ENCODE measurements around the gene PIP5K1B. TPM values are rescaled to one million over a fixed set of nuclear protein-coding genes. Genes with fewer than 3 reads are reported as not detected.

The PIP5K1B gene
- total and polyA plus RNA-seq, 10 of the 15 experiments (the other 5 are each of a cell fraction or from before 2014, with no cell fraction given) = 6.8 to 16.3 (median 10.6) TPM

DNA sequence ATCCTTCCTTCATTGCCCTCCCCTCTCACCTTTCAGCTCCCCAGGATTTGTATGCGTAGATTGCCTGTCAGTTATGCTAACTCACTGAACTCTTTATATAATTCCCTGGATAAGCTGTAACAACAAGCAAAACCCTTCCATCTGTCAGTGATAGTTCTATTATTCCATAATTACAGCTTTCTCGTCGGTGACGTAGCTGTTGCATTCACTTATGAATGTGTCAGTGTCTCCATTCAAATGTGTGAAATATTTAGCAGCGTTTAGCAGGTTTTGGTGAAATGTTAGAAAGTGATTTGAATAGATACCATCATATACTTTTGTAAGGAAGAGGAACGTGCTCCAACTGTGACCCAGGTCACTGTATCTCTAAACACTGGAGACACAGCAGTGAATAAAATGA, 45.2 kb downstream of the PIP5K1B start:
- Histone ChIP-seq H3K36me3 (ENCODE audit: control insufficient read depth in 2 of 2, insufficient read depth in 2 of 2, low read length in 1 of 2) (no peaks in the 10 kb centered on the region; a peak in 1 of 4 replicates), H3K4me3 (no peak overlapping the region), H3K27me3 (replicated peaks in 1 of 2; ENCODE audit: control insufficient read depth in 2 of 2, insufficient read depth in 2 of 2, low read length in 1 of 2) (no peaks in the 10 kb centered on the region), H2AFZ (ENCODE audit: control insufficient read depth, low read depth, low read length) (no peak overlapping the region), H3K9ac (ENCODE audit: control insufficient read depth, insufficient read depth, low read length) (no peak overlapping the region), H3K9me3 (replicated peaks; ENCODE audit: control insufficient read depth, insufficient read depth, low read length) (no peaks in the 10 kb centered on the region), H3K4me2 (ENCODE audit: control insufficient read depth, insufficient read depth) (no peak overlapping the region), H3K79me2 (ENCODE audit: control insufficient read depth, insufficient read depth, low read length) (no peaks in the 10 kb centered on the region), H3K4me1 (ENCODE audit: control insufficient read depth, insufficient read depth, low read length) (no peaks in the 10 kb centered on the region), H3K27ac (ENCODE audit: control insufficient read depth, insufficient read depth) (no peak overlapping the region), H4K20me1 (ENCODE audit: control insufficient read depth, insufficient read depth) (no peaks in the 10 kb centered on the region; the same call in 1 of the 2 replicates)
- SMC1A ChIA-PET (ENCODE audit: uncharacterized antibody, unreplicated experiment) = interaction anchor here (1.0 to 1.8 kb wide), 3 partner anchors 10 to 27 kb away, joined by 4 read pairs; no protein-coding TSS in a partner anchor
- ATAC-seq = no peak
- no peak for FAIRE-seq
- CTCF ChIA-PET = no interaction called here
- no TSS peak for BruUV-seq (replicated peaks)
- no peak for TF ChIP-seq PAX8 (IDR thresholded peaks at IDR 0.05)
- TF ChIP-seq, protein P1, sequence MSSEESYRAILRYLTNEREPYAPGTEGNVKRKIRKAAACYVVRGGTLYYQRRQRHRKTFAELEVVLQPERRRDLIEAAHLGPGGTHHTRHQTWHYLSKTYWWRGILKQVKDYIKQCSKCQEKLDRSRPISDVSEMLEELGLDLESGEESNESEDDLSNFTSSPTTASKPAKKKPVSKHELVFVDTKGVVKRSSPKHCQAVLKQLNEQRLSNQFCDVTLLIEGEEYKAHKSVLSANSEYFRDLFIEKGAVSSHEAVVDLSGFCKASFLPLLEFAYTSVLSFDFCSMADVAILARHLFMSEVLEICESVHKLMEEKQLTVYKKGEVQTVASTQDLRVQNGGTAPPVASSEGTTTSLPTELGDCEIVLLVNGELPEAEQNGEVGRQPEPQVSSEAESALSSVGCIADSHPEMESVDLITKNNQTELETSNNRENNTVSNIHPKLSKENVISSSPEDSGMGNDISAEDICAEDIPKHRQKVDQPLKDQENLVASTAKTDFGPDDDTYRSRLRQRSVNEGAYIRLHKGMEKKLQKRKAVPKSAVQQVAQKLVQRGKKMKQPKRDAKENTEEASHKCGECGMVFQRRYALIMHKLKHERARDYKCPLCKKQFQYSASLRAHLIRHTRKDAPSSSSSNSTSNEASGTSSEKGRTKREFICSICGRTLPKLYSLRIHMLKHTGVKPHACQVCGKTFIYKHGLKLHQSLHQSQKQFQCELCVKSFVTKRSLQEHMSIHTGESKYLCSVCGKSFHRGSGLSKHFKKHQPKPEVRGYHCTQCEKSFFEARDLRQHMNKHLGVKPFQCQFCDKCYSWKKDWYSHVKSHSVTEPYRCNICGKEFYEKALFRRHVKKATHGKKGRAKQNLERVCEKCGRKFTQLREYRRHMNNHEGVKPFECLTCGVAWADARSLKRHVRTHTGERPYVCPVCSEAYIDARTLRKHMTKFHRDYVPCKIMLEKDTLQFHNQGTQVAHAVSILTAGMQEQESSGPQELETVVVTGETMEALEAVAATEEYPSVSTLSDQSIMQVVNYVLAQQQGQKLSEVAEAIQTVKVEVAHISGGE (CRISPR knock-in tag; IDR thresholded peaks at IDR 0.05) = no peak
- no peak for DNase-seq (ENCODE audit: low read depth, low spot score)
- 97% methylated on average over 6 of the region's 6 CpGs for WGBS (ENCODE audit: insufficient coverage, insufficient replicate concordance, low lambda C conversion rate, missing lambda C conversion rate)
- intact Hi-C loops (cut with micrococcal nuclease; ENCODE audit: unreplicated experiment) (no loop called here), in situ Hi-C loops (cut with MboI) (no loop called here)
- POLR2A ChIA-PET = no interaction called here
- RAD21 ChIA-PET (ENCODE audit: unreplicated experiment) = no interaction called here

DNA sequence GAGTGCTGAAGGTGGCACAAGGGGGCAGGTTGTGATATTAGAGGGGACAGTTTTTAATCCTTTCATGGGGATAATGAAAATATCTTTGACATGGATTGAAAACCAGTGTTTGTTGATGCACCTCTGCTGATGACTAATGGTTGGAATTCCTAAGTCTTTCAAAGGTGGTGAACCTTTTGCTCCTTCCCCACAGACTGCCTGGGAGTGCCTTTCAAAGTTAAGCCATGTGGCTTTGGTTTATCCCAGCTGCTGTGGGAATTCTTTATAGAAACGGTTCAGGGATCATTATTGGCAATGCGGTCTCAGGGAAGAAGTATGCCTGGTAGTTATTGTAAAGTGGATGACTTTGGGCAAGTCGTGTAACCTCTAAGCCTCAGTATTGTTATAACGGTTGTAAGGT, 45.7 kb downstream of the PIP5K1B start:
- Histone ChIP-seq H4K20me1 (ENCODE audit: control insufficient read depth, insufficient read depth) (no peaks in the 10 kb centered on the region; the same call in 1 of the 2 replicates), H3K36me3 (ENCODE audit: control insufficient read depth in 2 of 2, insufficient read depth in 2 of 2, low read length in 1 of 2) (no peaks in the 10 kb centered on the region; a peak in 1 of 4 replicates), H3K27ac (ENCODE audit: control insufficient read depth, insufficient read depth) (no peak overlapping the region), H3K9ac (ENCODE audit: control insufficient read depth, insufficient read depth, low read length) (no peak overlapping the region), H3K4me2 (ENCODE audit: control insufficient read depth, insufficient read depth) (no peak overlapping the region), H3K9me3 (replicated peaks; ENCODE audit: control insufficient read depth, insufficient read depth, low read length) (no peaks in the 10 kb centered on the region), H3K4me3 (no peak overlapping the region), H2AFZ (ENCODE audit: control insufficient read depth, low read depth, low read length) (no peak overlapping the region), H3K4me1 (ENCODE audit: control insufficient read depth, insufficient read depth, low read length) (no peaks in the 10 kb centered on the region), H3K27me3 (replicated peaks in 1 of 2; ENCODE audit: control insufficient read depth in 2 of 2, insufficient read depth in 2 of 2, low read length in 1 of 2) (no peaks in the 10 kb centered on the region), H3K79me2 (ENCODE audit: control insufficient read depth, insufficient read depth, low read length) (no peaks in the 10 kb centered on the region)
- ChIA-PET CTCF (no interaction called here), RAD21 (ENCODE audit: unreplicated experiment) (no interaction called here), SMC1A (ENCODE audit: uncharacterized antibody, unreplicated experiment) (interaction anchor here (0.8 to 1.8 kb wide), 5 partner anchors 9 to 43 kb away, joined by 3 to 4 read pairs (median 4); no protein-coding TSS in a partner anchor), POLR2A (no interaction called here)
- ATAC-seq (no peak), DNase-seq (ENCODE audit: low read depth, low spot score) (no peak), FAIRE-seq (peak; percentile 70)
- 95% methylated on average over 4 of the region's 4 CpGs for WGBS (ENCODE audit: insufficient coverage, insufficient replicate concordance, low lambda C conversion rate, missing lambda C conversion rate)
- BruUV-seq (replicated peaks) = no TSS peak
- in situ Hi-C loops (cut with MboI) = no loop called here
- intact Hi-C loops (cut with micrococcal nuclease; ENCODE audit: unreplicated experiment) = no loop called here
- TF ChIP-seq POLR2A (IDR thresholded peaks at IDR 0.05; ENCODE audit: low read depth, low read length) (no peak), NFIC (IDR thresholded peaks at IDR 0.05; ENCODE audit: low read depth, low read length) (no peak), SIX5 (IDR thresholded peaks at IDR 0.05; ENCODE audit: low read depth, low read length, severe bottlenecking) (no peak), MXI1 (IDR thresholded peaks at IDR 0.05; ENCODE audit: low read depth, low read length) (no peak), YY1 (IDR thresholded peaks at IDR 0.05; ENCODE audit: low read depth, low read length) (no peak), SMARCA5 (IDR thresholded peaks at IDR 0.05) (no peak), ETV6 (conservative IDR thresholded peaks at IDR 0.05 in 1 of 2, IDR thresholded peaks at IDR 0.05 in 1 of 2; ENCODE audit: borderline replicate concordance in 1 of 2, low read depth in 1 of 2) (no peak), LARP7 (IDR thresholded peaks at IDR 0.05) (no peak), CHD4 (IDR thresholded peaks at IDR 0.05) (no peak)
- TF ChIP-seq, protein P2, sequence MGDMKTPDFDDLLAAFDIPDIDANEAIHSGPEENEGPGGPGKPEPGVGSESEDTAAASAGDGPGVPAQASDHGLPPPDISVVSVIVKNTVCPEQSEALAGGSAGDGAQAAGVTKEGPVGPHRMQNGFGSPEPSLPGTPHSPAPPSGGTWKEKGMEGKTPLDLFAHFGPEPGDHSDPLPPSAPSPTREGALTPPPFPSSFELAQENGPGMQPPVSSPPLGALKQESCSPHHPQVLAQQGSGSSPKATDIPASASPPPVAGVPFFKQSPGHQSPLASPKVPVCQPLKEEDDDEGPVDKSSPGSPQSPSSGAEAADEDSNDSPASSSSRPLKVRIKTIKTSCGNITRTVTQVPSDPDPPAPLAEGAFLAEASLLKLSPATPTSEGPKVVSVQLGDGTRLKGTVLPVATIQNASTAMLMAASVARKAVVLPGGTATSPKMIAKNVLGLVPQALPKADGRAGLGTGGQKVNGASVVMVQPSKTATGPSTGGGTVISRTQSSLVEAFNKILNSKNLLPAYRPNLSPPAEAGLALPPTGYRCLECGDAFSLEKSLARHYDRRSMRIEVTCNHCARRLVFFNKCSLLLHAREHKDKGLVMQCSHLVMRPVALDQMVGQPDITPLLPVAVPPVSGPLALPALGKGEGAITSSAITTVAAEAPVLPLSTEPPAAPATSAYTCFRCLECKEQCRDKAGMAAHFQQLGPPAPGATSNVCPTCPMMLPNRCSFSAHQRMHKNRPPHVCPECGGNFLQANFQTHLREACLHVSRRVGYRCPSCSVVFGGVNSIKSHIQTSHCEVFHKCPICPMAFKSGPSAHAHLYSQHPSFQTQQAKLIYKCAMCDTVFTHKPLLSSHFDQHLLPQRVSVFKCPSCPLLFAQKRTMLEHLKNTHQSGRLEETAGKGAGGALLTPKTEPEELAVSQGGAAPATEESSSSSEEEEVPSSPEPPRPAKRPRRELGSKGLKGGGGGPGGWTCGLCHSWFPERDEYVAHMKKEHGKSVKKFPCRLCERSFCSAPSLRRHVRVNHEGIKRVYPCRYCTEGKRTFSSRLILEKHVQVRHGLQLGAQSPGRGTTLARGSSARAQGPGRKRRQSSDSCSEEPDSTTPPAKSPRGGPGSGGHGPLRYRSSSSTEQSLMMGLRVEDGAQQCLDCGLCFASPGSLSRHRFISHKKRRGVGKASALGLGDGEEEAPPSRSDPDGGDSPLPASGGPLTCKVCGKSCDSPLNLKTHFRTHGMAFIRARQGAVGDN (IDR thresholded peaks at IDR 0.05) = no peak
